SU-DHL-6 (cell line): Measurements from ENCODE around the gene BRAT1.

Experiments
- H2AFZ ChIP-seq: fragments of 200-600 bp; sonication (generic); 2 replicates; pipeline ENCODE4 v1.6.1; 2014; ENCODE audit warnings: low read depth, mild to moderate bottlenecking, moderate library complexity, mixed read lengths, antibody characterized with exemption, low read length; ENCODE audit not compliant: severe bottlenecking
- H3F3A ChIP-seq: fragments of 200-600 bp; shearing (Covaris generic); 2 replicates; pipeline ENCODE4 v1.6.0; 2016; ENCODE audit warnings: antibody characterized with exemption, mild to moderate bottlenecking; ENCODE audit not compliant: insufficient read depth
- H3K27ac ChIP-seq: fragments of 200-600 bp; sonication (generic); 2 replicates; pipeline ENCODE4 v1.5.1; 2016; ENCODE audit warnings: low read depth, mild to moderate bottlenecking, low read length, moderate library complexity, mixed read lengths
- H3K27me3 ChIP-seq: fragments of 200-600 bp; sonication (generic), shearing (Covaris generic); 2 replicates; pipeline ENCODE4 v1.6.0; 2014; ENCODE audit warnings: mild to moderate bottlenecking, low read length
- H3K36me3 ChIP-seq: fragments of 200-600 bp; sonication (generic); 2 replicates; pipeline ENCODE4 v1.6.1; 2014; ENCODE audit warnings: mild to moderate bottlenecking, low read length, mixed read lengths
- H3K4me2 ChIP-seq: fragments of 300-600, 200-600 bp; shearing (Covaris generic), sonication (generic); 2 replicates; pipeline ENCODE4 v1.6.0; 2014; ENCODE audit warnings: low read length, low read depth, mild to moderate bottlenecking; ENCODE audit not compliant: poor library complexity, severe bottlenecking
- H3K4me3 ChIP-seq: fragments of 200-600 bp; sonication (generic); 2 replicates; pipeline ENCODE4 v1.5.1; 2014; ENCODE audit warnings: antibody characterized with exemption, low read length, mild to moderate bottlenecking, mixed read lengths; ENCODE audit not compliant: insufficient read depth, poor library complexity, severe bottlenecking
- H3K79me2 ChIP-seq: fragments of 200-600 bp; sonication (generic); 2 replicates; pipeline ENCODE4 v1.6.1; 2014; ENCODE audit warnings: mild to moderate bottlenecking, low read length, moderate library complexity; ENCODE audit not compliant: insufficient read depth
- H3K9ac ChIP-seq: fragments of 200-600 bp; sonication (generic); 2 replicates; pipeline ENCODE4 v1.7.0; 2014; ENCODE audit warnings: mild to moderate bottlenecking, low read length
- H3K9me2 ChIP-seq: fragments of 200-600 bp; sonication (generic); replicated peaks from 2 replicates; pipeline ENCODE4 v1.6.1; 2014; ENCODE audit warnings: low read length; ENCODE audit not compliant: insufficient read depth
- H3K9me3 ChIP-seq: fragments of 200-600 bp; sonication (generic); 2 replicates; pipeline ENCODE4 v1.6.1; 2014; ENCODE audit warnings: low read length, mixed read lengths; ENCODE audit not compliant: insufficient read depth
- H4K20me1 ChIP-seq: fragments of 200-600 bp; sonication (generic); 2 replicates; pipeline ENCODE4 v1.6.1; 2014; ENCODE audit warnings: low read depth, mild to moderate bottlenecking, antibody characterized with exemption, low read length, moderate library complexity, mixed read lengths
- CTCF ChIP-seq: fragments of 200-600 bp; sonication (generic); IDR thresholded peaks from one replicate; pipeline ENCODE4 v1.5.1; 2017; ENCODE audit warnings: antibody characterized with exemption, mild to moderate bottlenecking, low read length, moderate library complexity; ENCODE audit not compliant: insufficient read depth, poor library complexity, severe bottlenecking
- EZH2phosphoT487 ChIP-seq: fragments of 200-600 bp; sonication (generic), shearing (Covaris generic); conservative IDR thresholded peaks from 2 replicates; pipeline ENCODE4 v1.6.1; 2018; ENCODE audit warnings: mild to moderate bottlenecking, antibody characterized with exemption, low read length, moderate library complexity, mixed read lengths

Gene BRAT1

DNA sequence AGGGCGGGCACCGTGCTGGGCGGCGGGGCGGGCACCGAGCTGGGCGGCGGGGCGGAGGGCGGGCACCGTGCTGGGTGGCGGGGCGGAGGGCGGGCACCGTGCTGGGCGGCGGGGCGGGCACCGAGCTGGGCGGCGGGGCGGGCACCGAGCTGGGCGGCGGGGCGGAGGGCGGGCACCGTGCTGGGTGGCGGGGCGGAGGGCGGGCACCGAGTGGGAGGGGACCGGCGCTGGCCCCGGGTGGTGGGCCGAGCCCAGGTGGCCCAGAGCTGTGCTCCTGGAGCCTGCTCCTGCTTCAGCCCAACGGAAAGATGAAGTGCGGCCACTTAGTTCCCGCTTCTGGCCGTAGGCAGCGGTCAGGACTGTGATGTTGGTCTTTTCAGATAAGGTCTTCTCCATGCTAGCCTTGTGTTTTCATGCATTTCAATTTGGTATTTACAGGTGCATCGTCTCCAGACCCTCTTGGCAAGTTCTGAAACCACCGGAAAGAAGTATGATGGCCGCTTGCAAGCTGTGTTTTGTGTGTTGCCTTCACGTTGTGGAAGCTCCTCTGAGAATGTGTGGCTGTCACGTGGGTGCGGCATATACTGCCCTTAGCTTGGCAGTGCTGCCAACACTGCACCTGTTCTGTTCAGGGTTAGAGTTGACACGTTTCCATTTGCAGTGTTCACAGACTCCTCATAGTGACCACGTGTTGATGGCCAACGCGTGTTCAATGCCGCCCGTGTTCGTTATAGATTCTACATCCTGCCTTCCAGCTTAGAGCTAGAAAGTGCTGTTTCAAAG, 28.7 kb upstream of the BRAT1 start:
- H3K27me3 ChIP-seq = no peaks in the 10 kb centered on the region
- H3K27ac ChIP-seq = no peak overlapping the region
- no peaks in the 10 kb centered on the region for H3K9me2 ChIP-seq
- H3K36me3 ChIP-seq = no peaks in the 10 kb centered on the region
- H3F3A ChIP-seq = no peaks in the 10 kb centered on the region
- H3K9me3 ChIP-seq = no peaks in the 10 kb centered on the region
- no peak overlapping the region for H2AFZ ChIP-seq
- no peaks in the 10 kb centered on the region for H4K20me1 ChIP-seq
- H3K9ac ChIP-seq = no peak overlapping the region
- no peak overlapping the region for H3K4me2 ChIP-seq
- no peaks in the 10 kb centered on the region for H3K79me2 ChIP-seq
- no peak overlapping the region for H3K4me3 ChIP-seq
- TF ChIP-seq CTCF = no peak
- TF ChIP-seq EZH2phosphoT487 = no peak

GRCh38 chr7:2582006-2582735, 26.8 kb upstream of the BRAT1 start:
- Histone ChIP-seq H3K9me3 (no peaks in the 10 kb centered on the region), H3K27me3 (no peaks in the 10 kb centered on the region), H3K4me2 (no peak overlapping the region), H3K27ac (no peak overlapping the region), H3F3A (no peaks in the 10 kb centered on the region), H3K4me3 (no peak overlapping the region), H3K9me2 (no peaks in the 10 kb centered on the region), H2AFZ (no peak overlapping the region), H3K9ac (no peak overlapping the region), H4K20me1 (no peaks in the 10 kb centered on the region), H3K36me3 (no peaks in the 10 kb centered on the region), H3K79me2 (no peaks in the 10 kb centered on the region)
- TF ChIP-seq EZH2phosphoT487 (no peak), CTCF (no peak)

GRCh38 chr7:2580636-2581035, 25.3 kb upstream of the BRAT1 start:
- no peaks in the 10 kb centered on the region for H3K9me3 ChIP-seq
- no peak overlapping the region for H3K27ac ChIP-seq
- no peak overlapping the region for H3K4me3 ChIP-seq
- H4K20me1 ChIP-seq = no peaks in the 10 kb centered on the region
- H3K79me2 ChIP-seq = no peaks in the 10 kb centered on the region
- no peak for TF ChIP-seq EZH2phosphoT487
- TF ChIP-seq CTCF = no peak
- H2AFZ ChIP-seq = no peak overlapping the region
- no peaks in the 10 kb centered on the region for H3K9me2 ChIP-seq
- no peak overlapping the region for H3K4me2 ChIP-seq
- H3K36me3 ChIP-seq = no peaks in the 10 kb centered on the region
- H3F3A ChIP-seq = no peaks in the 10 kb centered on the region
- H3K27me3 ChIP-seq = no peaks in the 10 kb centered on the region
- no peak overlapping the region for H3K9ac ChIP-seq
